ENCODE results near the gene ACSL3. TPM values are rescaled to one million over a fixed set of nuclear protein-coding genes. Genes with fewer than 3 reads are reported as not detected.

Gene ACSL3
- total RNA-seq, 1 donor from 2014 or later = 106 TPM

GRCh38 chr2:222871291-222871690, 10.5 kb downstream of the ACSL3 start:
- Histone ChIP-seq H4K20me1 (ENCODE audit: low read depth) (peaks cover 72% of the 10 kb centered on the region), H3K4me2 (no peak overlapping the region), H3K36me3 (no peaks in the 10 kb centered on the region), H3K79me2 (ENCODE audit: low read depth) (peaks cover 100% of the 10 kb centered on the region), H3F3A (ENCODE audit: low read depth) (no peaks in the 10 kb centered on the region), H3K27ac (no peak overlapping the region), H3K27me3 (no peaks in the 10 kb centered on the region), H2AFZ (replicated peaks) (no peak overlapping the region), H3K4me3 (no peak overlapping the region), H3K9me3 (ENCODE audit: low read depth) (no peaks in the 10 kb centered on the region), H3K4me1 (peaks cover 12% of the 10 kb centered on the region), H3K9ac (no peak overlapping the region)
- Mint-ChIP-seq H3K9me3 (peaks cover 20% of the 10 kb centered on the region), H3K36me3 (peaks cover 6% of the 10 kb centered on the region), H3K4me3 (no peak overlapping the region), H3K4me1 (no peaks in the 10 kb centered on the region), H3K27me3 (ENCODE audit: insufficient read depth, low read depth) (no peaks in the 10 kb centered on the region), H3K27ac (no peak overlapping the region)
- TF ChIP-seq EZH2 (IDR thresholded peaks at IDR 0.05) (no peak), EZH2phosphoT487 (IDR thresholded peaks at IDR 0.05) (no peak)
- TF ChIP-seq, protein P1, sequence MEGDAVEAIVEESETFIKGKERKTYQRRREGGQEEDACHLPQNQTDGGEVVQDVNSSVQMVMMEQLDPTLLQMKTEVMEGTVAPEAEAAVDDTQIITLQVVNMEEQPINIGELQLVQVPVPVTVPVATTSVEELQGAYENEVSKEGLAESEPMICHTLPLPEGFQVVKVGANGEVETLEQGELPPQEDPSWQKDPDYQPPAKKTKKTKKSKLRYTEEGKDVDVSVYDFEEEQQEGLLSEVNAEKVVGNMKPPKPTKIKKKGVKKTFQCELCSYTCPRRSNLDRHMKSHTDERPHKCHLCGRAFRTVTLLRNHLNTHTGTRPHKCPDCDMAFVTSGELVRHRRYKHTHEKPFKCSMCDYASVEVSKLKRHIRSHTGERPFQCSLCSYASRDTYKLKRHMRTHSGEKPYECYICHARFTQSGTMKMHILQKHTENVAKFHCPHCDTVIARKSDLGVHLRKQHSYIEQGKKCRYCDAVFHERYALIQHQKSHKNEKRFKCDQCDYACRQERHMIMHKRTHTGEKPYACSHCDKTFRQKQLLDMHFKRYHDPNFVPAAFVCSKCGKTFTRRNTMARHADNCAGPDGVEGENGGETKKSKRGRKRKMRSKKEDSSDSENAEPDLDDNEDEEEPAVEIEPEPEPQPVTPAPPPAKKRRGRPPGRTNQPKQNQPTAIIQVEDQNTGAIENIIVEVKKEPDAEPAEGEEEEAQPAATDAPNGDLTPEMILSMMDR (IDR thresholded peaks at IDR 0.05) = no peak
- DNase-seq (ENCODE audit: low spot score) = no peak

- H3K4me2 ChIP-seq = no peak overlapping the region
- Mint-ChIP-seq H3K36me3 (peaks cover 9% of the 10 kb centered on the region), H3K4me1 (no peaks in the 10 kb centered on the region), H3K9me3 (peaks cover 25% of the 10 kb centered on the region), H3K27me3 (ENCODE audit: insufficient read depth, low read depth) (no peaks in the 10 kb centered on the region), H3K4me3 (no peak overlapping the region), H3K27ac (no peak overlapping the region)
- no peak overlapping the region for H2AFZ ChIP-seq (replicated peaks)
- no peak overlapping the region for H3K9ac ChIP-seq
- H3K27me3 ChIP-seq = no peaks in the 10 kb centered on the region
- H3K4me1 ChIP-seq = peaks cover 12% of the 10 kb centered on the region
- no peaks in the 10 kb centered on the region for H3F3A ChIP-seq (ENCODE audit: low read depth)
- TF ChIP-seq, protein P1 (IDR thresholded peaks at IDR 0.05) = no peak
- TF ChIP-seq EZH2 (IDR thresholded peaks at IDR 0.05) = no peak
- no peak overlapping the region for H3K27ac ChIP-seq
- peaks cover 66% of the 10 kb centered on the region for H4K20me1 ChIP-seq (ENCODE audit: low read depth)
- H3K79me2 ChIP-seq (ENCODE audit: low read depth) = peaks cover 100% of the 10 kb centered on the region
- H3K4me3 ChIP-seq = no peak overlapping the region
- H3K9me3 ChIP-seq (ENCODE audit: low read depth) = no peaks in the 10 kb centered on the region
- no peaks in the 10 kb centered on the region for H3K36me3 ChIP-seq
- no peak for DNase-seq (ENCODE audit: low spot score)
These were observed 11.7 kb downstream of the ACSL3 start for GRCh38 chr2:222872551-222872950.

- Histone ChIP-seq H3K9me3 (ENCODE audit: low read depth) (no peaks in the 10 kb centered on the region), H3K9ac (no peak overlapping the region), H3K4me1 (no peaks in the 10 kb centered on the region), H3K27ac (no peak overlapping the region), H3K4me3 (no peak overlapping the region), H3F3A (ENCODE audit: low read depth) (no peaks in the 10 kb centered on the region), H3K27me3 (no peaks in the 10 kb centered on the region), H3K79me2 (ENCODE audit: low read depth) (peaks cover 100% of the 10 kb centered on the region), H3K36me3 (no peaks in the 10 kb centered on the region), H2AFZ (replicated peaks) (no peak overlapping the region), H3K4me2 (no peak overlapping the region), H4K20me1 (ENCODE audit: low read depth) (peaks cover 49% of the 10 kb centered on the region)
- Mint-ChIP-seq H3K9me3 (peaks cover 23% of the 10 kb centered on the region), H3K4me3 (no peak overlapping the region), H3K27me3 (ENCODE audit: insufficient read depth, low read depth) (no peaks in the 10 kb centered on the region), H3K4me1 (no peaks in the 10 kb centered on the region), H3K36me3 (peaks cover 16% of the 10 kb centered on the region), H3K27ac (no peak overlapping the region)
- TF ChIP-seq, protein P1 (IDR thresholded peaks at IDR 0.05) = no peak
- TF ChIP-seq EZH2 (IDR thresholded peaks at IDR 0.05) (no peak), EZH2phosphoT487 (IDR thresholded peaks at IDR 0.05) (no peak)
- no peak for DNase-seq (ENCODE audit: low spot score)
These were observed 14.6 kb downstream of the ACSL3 start for GRCh38 chr2:222875482-222875881.
